Measurements from ENCODE around the gene KRTAP10-9. TPM values are rescaled to one million over a fixed set of nuclear protein-coding genes. Genes with fewer than 3 reads are reported as not detected.
"Not testable (repeated sequence)": the region's sequence is repeated elsewhere in the genome, so short reads cannot be mapped to it uniquely, and the experiment has no call there.

KRTAP10-9 gene
- polyA plus RNA-seq, 3 donors, result not detected

- H3K4me1 Mint-ChIP-seq; H3K27ac ChIP-seq (ENCODE audit: low read depth in 1 of 2, low read length in 2 of 2); H2AFZ ChIP-seq (ENCODE audit: insufficient read depth, low read depth, low read length, poor library complexity, severe bottlenecking); H3K27me3 ChIP-seq (ENCODE audit: control insufficient read depth in 2 of 2, insufficient read depth in 2 of 2, low read length in 2 of 2); H3K9ac ChIP-seq (ENCODE audit: insufficient read depth, low read length, poor library complexity, severe bottlenecking); H3K4me3 Mint-ChIP-seq; DNase-seq; intact Hi-C loops (cut with micrococcal nuclease); H3K79me2 ChIP-seq (ENCODE audit: insufficient read depth, low read length); H3K4me2 ChIP-seq (replicated peaks; ENCODE audit: extremely low read depth, low read length, poor library complexity, severe bottlenecking); H3K4me1 ChIP-seq (ENCODE audit: control insufficient read depth in 1 of 2, insufficient read depth in 2 of 2, low read length in 2 of 2); H3K36me3 ChIP-seq (replicated peaks in 1 of 2; ENCODE audit: control insufficient read depth in 1 of 2, insufficient read depth in 2 of 2, low read length in 2 of 2); H3K27ac Mint-ChIP-seq; H4K20me1 ChIP-seq (ENCODE audit: insufficient read depth, low read length); H3K36me3 Mint-ChIP-seq; H3K4me3 ChIP-seq (replicated peaks in 1 of 3; ENCODE audit: low read depth in 2 of 3, low read length in 3 of 3): not testable (repeated sequence)
- peaks cover 37 to 39% of the 10 kb centered on the region in 2 donors for H3K9me3 ChIP-seq (replicated peaks in 1 of 2; ENCODE audit: control insufficient read depth in 1 of 2, insufficient read depth in 1 of 2, low read length in 2 of 2)
- WGBS (ENCODE audit: insufficient coverage), result 52% methylated on average over 7 of the region's 15 CpGs
- Mint-ChIP-seq H3K9me3 (peaks cover 38 to 70% (median 56%) of the 10 kb centered on the region in 7 donors), H3K27me3 (ENCODE audit: low read depth in 3 of 3) (peaks cover 6 to 18% (median 7%) of the 10 kb centered on the region in 3 donors)
Measured at GRCh38 chr21:44627831-44628233, 939 bp downstream of the KRTAP10-9 start.

GRCh38 chr21:44628707-44629391 lies 2.0 kb downstream of the KRTAP10-9 start:
- H3K27ac ChIP-seq (ENCODE audit: low read depth in 1 of 2, low read length in 2 of 2), result no peak overlapping the region
- H3K36me3 ChIP-seq (replicated peaks in 1 of 2; ENCODE audit: control insufficient read depth in 1 of 2, insufficient read depth in 2 of 2, low read length in 2 of 2), result no peaks in the 10 kb centered on the region
- peaks cover 29 to 34% of the 10 kb centered on the region in 2 donors for H3K9me3 ChIP-seq (replicated peaks in 1 of 2; ENCODE audit: control insufficient read depth in 1 of 2, insufficient read depth in 1 of 2, low read length in 2 of 2)
- no peaks in the 10 kb centered on the region for H3K4me1 Mint-ChIP-seq
- H4K20me1 ChIP-seq (ENCODE audit: insufficient read depth, low read length), result no peaks in the 10 kb centered on the region
- no peak for DNase-seq
- no peak for TF ChIP-seq CTCF (IDR thresholded peaks at IDR 0.05)
- no peak overlapping the region for H3K4me3 ChIP-seq (replicated peaks in 1 of 3; ENCODE audit: low read depth in 2 of 3, low read length in 3 of 3)
- 83% methylated on average over 18 of the region's 18 CpGs for WGBS (ENCODE audit: insufficient coverage)
- H3K27ac Mint-ChIP-seq, result no peak overlapping the region
- no peak overlapping the region for H3K9ac ChIP-seq (ENCODE audit: insufficient read depth, low read length, poor library complexity, severe bottlenecking)
- H3K4me3 Mint-ChIP-seq, result no peak overlapping the region
- no peaks in the 10 kb centered on the region for H3K36me3 Mint-ChIP-seq
- H3K27me3 ChIP-seq (ENCODE audit: control insufficient read depth in 2 of 2, insufficient read depth in 2 of 2, low read length in 2 of 2), result no peaks in the 10 kb centered on the region
- H3K9me3 Mint-ChIP-seq, result peaks cover 31 to 63% (median 52%) of the 10 kb centered on the region in 7 donors
- no peak overlapping the region for H2AFZ ChIP-seq (ENCODE audit: insufficient read depth, low read depth, low read length, poor library complexity, severe bottlenecking)
- H3K79me2 ChIP-seq (ENCODE audit: insufficient read depth, low read length), result no peaks in the 10 kb centered on the region
- H3K4me1 ChIP-seq (ENCODE audit: control insufficient read depth in 1 of 2, insufficient read depth in 2 of 2, low read length in 2 of 2), result no peaks in the 10 kb centered on the region
- H3K4me2 ChIP-seq (replicated peaks; ENCODE audit: extremely low read depth, low read length, poor library complexity, severe bottlenecking), result no peak overlapping the region
- intact Hi-C loops (cut with micrococcal nuclease), result no loop called here
- peaks cover 6 to 19% (median 7%) of the 10 kb centered on the region in 3 donors for H3K27me3 Mint-ChIP-seq (ENCODE audit: low read depth in 3 of 3)

Measured in CD14-positive monocyte (primary cell).